Muscle layer of duodenum (tissue), 2 donors: ENCODE results near the gene OSBP.
A peak's percentile ranks its signal among the peaks of the same experiment; 100 is the strongest.

Experiments used
- H3K27ac ChIP-seq: one replicate; pipeline ENCODE4 v1.7.0; 2013; ENCODE audit warnings: mild to moderate bottlenecking, low read length
- H3K27me3 ChIP-seq: one replicate; pipeline ENCODE4 v1.7.0; 2013; ENCODE audit warnings: low read depth, mild to moderate bottlenecking, control low read depth, low read length
- H3K36me3 ChIP-seq, 2 donors: one replicate each; pipeline ENCODE4 v1.7.0; 2013; ENCODE audit warnings: low read length in 2 of 2, control low read depth in 1 of 2, mild to moderate bottlenecking in 1 of 2; ENCODE audit not compliant: insufficient read depth in 2 of 2, control insufficient read depth in 1 of 2
- H3K4me1 ChIP-seq, 2 donors: one replicate each; pipeline ENCODE4 v1.7.0; 2013; ENCODE audit warnings: low read length in 2 of 2, mild to moderate bottlenecking in 2 of 2, control low read depth in 1 of 2, moderate library complexity in 1 of 2; ENCODE audit not compliant: insufficient read depth in 2 of 2, control insufficient read depth in 1 of 2
- H3K4me3 ChIP-seq, 2 donors: one replicate each; pipeline ENCODE4 v1.7.0; 2013; ENCODE audit warnings: low read length in 2 of 2, low read depth in 1 of 2, mild to moderate bottlenecking in 1 of 2
- H3K9me3 ChIP-seq, 2 donors: one replicate each; pipeline ENCODE4 v1.7.0; 2013; ENCODE audit warnings: low read length in 2 of 2, control low read depth in 1 of 2, mild to moderate bottlenecking in 1 of 2; ENCODE audit not compliant: control insufficient read depth in 1 of 2
- donor health status: healthy.

The OSBP gene

GRCh38 chr11:59615637-59616395 lies at the start of gene OSBP:
Gene OSBP (minus strand): TSS chr11:59615774. CDS start chr11:59615664, 110 bp downstream.
- Histone ChIP-seq H3K27me3 (no peaks in the 10 kb centered on the region), H3K27ac (peak within 1 kb of the TSS; percentile 99), H3K9me3 (no peaks in the 10 kb centered on the region), H3K4me1 (peaks cover 31 to 40% of the 10 kb centered on the region in 2 donors), H3K36me3 (no peaks in the 10 kb centered on the region), H3K4me3 (peak within 1 kb of the TSS; percentile 91 to 96)

GRCh38 chr11:59660621-59661020 lies 45.0 kb upstream of the OSBP start:
- Histone ChIP-seq H3K27ac (no peak overlapping the region), H3K4me3 (no peak overlapping the region), H3K36me3 (peaks cover 44 to 51% of the 10 kb centered on the region in 2 donors), H3K9me3 (no peaks in the 10 kb centered on the region), H3K27me3 (no peaks in the 10 kb centered on the region), H3K4me1 (peaks cover 5 to 6% of the 10 kb centered on the region in 2 donors)

- no peak overlapping the region for H3K27ac ChIP-seq
- peaks cover 5 to 6% of the 10 kb centered on the region in 2 donors for H3K4me1 ChIP-seq
- no peaks in the 10 kb centered on the region for H3K27me3 ChIP-seq
- peaks cover 44 to 57% of the 10 kb centered on the region in 2 donors for H3K36me3 ChIP-seq
- H3K9me3 ChIP-seq: no peaks in the 10 kb centered on the region
- H3K4me3 ChIP-seq: no peak overlapping the region
Measured at GRCh38 chr11:59659981-59660380, 44.4 kb upstream of the OSBP start.

GRCh38 chr11:59658036-59658435 lies 42.5 kb upstream of the OSBP start:
- H3K9me3 ChIP-seq: no peaks in the 10 kb centered on the region
- no peak overlapping the region for H3K27ac ChIP-seq
- no peaks in the 10 kb centered on the region for H3K27me3 ChIP-seq
- H3K4me3 ChIP-seq: no peak overlapping the region
- peaks cover 5 to 6% of the 10 kb centered on the region in 2 donors for H3K4me1 ChIP-seq
- peaks cover 62 to 63% of the 10 kb centered on the region in 2 donors for H3K36me3 ChIP-seq

- H3K36me3 ChIP-seq: peaks cover 78 to 90% of the 10 kb centered on the region in 2 donors
- no peak overlapping the region for H3K4me3 ChIP-seq
- no peaks in the 10 kb centered on the region for H3K27me3 ChIP-seq
- no peak overlapping the region for H3K27ac ChIP-seq
- H3K4me1 ChIP-seq: no peaks in the 10 kb centered on the region
- no peaks in the 10 kb centered on the region for H3K9me3 ChIP-seq
Measured at GRCh38 chr11:59654893-59655292, 39.3 kb upstream of the OSBP start.

- Histone ChIP-seq H3K27me3 (no peaks in the 10 kb centered on the region), H3K4me1 (peaks cover 0 to 3% of the 10 kb centered on the region in 2 donors), H3K4me3 (no peak overlapping the region), H3K27ac (no peak overlapping the region), H3K36me3 (peaks cover 63 to 84% of the 10 kb centered on the region in 2 donors), H3K9me3 (no peaks in the 10 kb centered on the region)
Measured at GRCh38 chr11:59647245-59647980, 31.8 kb upstream of the OSBP start.

GRCh38 chr11:59644528-59644927 lies 29.0 kb upstream of the OSBP start:
- H3K36me3 ChIP-seq: peaks cover 55 to 84% of the 10 kb centered on the region in 2 donors
- H3K27me3 ChIP-seq: no peaks in the 10 kb centered on the region
- peaks cover 0 to 3% of the 10 kb centered on the region in 2 donors for H3K4me1 ChIP-seq
- no peak overlapping the region for H3K27ac ChIP-seq
- H3K9me3 ChIP-seq: no peaks in the 10 kb centered on the region
- no peak overlapping the region for H3K4me3 ChIP-seq

GRCh38 chr11:59643390-59643789 lies 27.8 kb upstream of the OSBP start:
- no peaks in the 10 kb centered on the region for H3K9me3 ChIP-seq
- peaks cover 55 to 85% of the 10 kb centered on the region in 2 donors for H3K36me3 ChIP-seq
- no peak overlapping the region for H3K27ac ChIP-seq
- H3K4me3 ChIP-seq: no peak overlapping the region
- H3K27me3 ChIP-seq: no peaks in the 10 kb centered on the region
- H3K4me1 ChIP-seq: peaks cover 0 to 3% of the 10 kb centered on the region in 2 donors

- peaks cover 58 to 82% of the 10 kb centered on the region in 2 donors for H3K36me3 ChIP-seq
- H3K27ac ChIP-seq: no peak overlapping the region
- peaks cover 0 to 3% of the 10 kb centered on the region in 2 donors for H3K4me1 ChIP-seq
- no peaks in the 10 kb centered on the region for H3K9me3 ChIP-seq
- H3K27me3 ChIP-seq: no peaks in the 10 kb centered on the region
- H3K4me3 ChIP-seq: no peak overlapping the region
Measured at GRCh38 chr11:59641156-59641555, 25.6 kb upstream of the OSBP start.

- H3K27me3 ChIP-seq: no peaks in the 10 kb centered on the region
- H3K4me3 ChIP-seq: no peak overlapping the region
- H3K9me3 ChIP-seq: no peaks in the 10 kb centered on the region
- H3K36me3 ChIP-seq: peaks cover 4 to 6% of the 10 kb centered on the region in 2 donors
- H3K4me1 ChIP-seq: no peaks in the 10 kb centered on the region
- no peak overlapping the region for H3K27ac ChIP-seq
Measured at GRCh38 chr11:59630493-59630892, 14.9 kb upstream of the OSBP start.

- H3K27me3 ChIP-seq: no peaks in the 10 kb centered on the region
- no peak overlapping the region for H3K27ac ChIP-seq
- H3K4me3 ChIP-seq: no peak overlapping the region
- H3K9me3 ChIP-seq: no peaks in the 10 kb centered on the region
- H3K36me3 ChIP-seq: peaks cover 0 to 3% of the 10 kb centered on the region in 2 donors
- H3K4me1 ChIP-seq: no peaks in the 10 kb centered on the region
Measured at GRCh38 chr11:59629996-59630395, 14.4 kb upstream of the OSBP start.
